Measurements from ENCODE around the gene TMA7.

GRCh38 chr3:48398701-48399386 is 41.2 kb upstream of the TMA7 start:
- TF ChIP-seq CTCF (IDR thresholded peaks at IDR 0.05) (no peak), EZH2 (IDR thresholded peaks at IDR 0.05) (no peak)

Measured in neural progenitor cell (in vitro differentiated cells).